Hematopoietic multipotent progenitor cell treated with erythropoietin and hydrocortisone succinate and interleukin-3 and kit ligand, for 15 days (in vitro differentiated cells): ENCODE results near the gene TRPM6.
"Not testable (repeated sequence)": the region's sequence is repeated elsewhere in the genome, so short reads cannot be mapped to it uniquely, and the experiment has no call there.

Experiments
- DNase-seq: peaks from one replicate; pipeline ENCODE4 v3.0.0-alpha.2; 2015; ENCODE audit warnings: low spot score

TRPM6 gene, protein sequence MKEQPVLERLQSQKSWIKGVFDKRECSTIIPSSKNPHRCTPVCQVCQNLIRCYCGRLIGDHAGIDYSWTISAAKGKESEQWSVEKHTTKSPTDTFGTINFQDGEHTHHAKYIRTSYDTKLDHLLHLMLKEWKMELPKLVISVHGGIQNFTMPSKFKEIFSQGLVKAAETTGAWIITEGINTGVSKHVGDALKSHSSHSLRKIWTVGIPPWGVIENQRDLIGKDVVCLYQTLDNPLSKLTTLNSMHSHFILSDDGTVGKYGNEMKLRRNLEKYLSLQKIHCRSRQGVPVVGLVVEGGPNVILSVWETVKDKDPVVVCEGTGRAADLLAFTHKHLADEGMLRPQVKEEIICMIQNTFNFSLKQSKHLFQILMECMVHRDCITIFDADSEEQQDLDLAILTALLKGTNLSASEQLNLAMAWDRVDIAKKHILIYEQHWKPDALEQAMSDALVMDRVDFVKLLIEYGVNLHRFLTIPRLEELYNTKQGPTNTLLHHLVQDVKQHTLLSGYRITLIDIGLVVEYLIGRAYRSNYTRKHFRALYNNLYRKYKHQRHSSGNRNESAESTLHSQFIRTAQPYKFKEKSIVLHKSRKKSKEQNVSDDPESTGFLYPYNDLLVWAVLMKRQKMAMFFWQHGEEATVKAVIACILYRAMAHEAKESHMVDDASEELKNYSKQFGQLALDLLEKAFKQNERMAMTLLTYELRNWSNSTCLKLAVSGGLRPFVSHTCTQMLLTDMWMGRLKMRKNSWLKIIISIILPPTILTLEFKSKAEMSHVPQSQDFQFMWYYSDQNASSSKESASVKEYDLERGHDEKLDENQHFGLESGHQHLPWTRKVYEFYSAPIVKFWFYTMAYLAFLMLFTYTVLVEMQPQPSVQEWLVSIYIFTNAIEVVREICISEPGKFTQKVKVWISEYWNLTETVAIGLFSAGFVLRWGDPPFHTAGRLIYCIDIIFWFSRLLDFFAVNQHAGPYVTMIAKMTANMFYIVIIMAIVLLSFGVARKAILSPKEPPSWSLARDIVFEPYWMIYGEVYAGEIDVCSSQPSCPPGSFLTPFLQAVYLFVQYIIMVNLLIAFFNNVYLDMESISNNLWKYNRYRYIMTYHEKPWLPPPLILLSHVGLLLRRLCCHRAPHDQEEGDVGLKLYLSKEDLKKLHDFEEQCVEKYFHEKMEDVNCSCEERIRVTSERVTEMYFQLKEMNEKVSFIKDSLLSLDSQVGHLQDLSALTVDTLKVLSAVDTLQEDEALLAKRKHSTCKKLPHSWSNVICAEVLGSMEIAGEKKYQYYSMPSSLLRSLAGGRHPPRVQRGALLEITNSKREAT (N-terminal part only)

GRCh38 chr9:74887041-74887980 is at the start of gene TRPM6:
Gene TRPM6, minus strand, starts transcription at chr9:74887921. Its CDS starts 65 bp downstream, at chr9:74887856.
- DNase-seq = no peak

DNA sequence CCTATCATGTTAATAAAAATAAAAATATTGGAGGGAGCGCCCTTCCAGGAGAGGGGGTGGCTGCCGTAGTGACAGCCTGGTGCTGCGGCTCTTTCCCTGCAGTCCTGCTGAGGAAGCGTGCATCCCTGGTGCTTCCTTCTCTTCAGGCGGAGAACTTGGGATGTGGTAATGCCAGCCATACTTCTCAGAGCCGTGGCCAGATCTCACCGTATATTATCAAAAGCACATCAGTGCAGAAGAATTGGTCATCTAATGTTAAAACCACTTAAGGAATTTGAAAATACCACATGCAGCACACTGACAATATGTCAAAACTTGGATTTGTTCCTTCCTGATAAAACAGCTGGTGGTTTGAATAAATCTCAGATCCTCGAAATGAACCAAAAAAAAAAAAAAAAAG is 47.3 kb upstream of the TRPM6 start:
- DNase-seq = no peak

DNA sequence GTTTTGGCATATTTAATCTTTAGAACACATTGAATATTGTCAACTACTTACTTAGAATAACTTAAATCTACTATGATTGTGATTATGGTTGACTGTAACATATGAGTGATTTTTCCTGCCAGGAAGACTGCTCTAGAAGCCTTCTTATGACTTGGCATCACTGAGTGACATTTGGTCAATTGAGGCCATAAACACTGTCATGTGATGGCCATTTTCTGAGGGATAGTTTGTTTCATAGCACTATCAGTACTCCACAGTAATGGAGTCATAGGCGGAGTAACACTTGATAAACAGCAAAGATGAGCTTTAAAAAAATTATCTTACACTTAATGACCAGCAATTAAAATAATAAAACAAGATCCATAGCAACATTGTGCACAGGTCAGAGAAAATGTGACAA is 34.0 kb upstream of the TRPM6 start:
- peak; percentile 28 for DNase-seq

GRCh38 chr9:74920944-74921626 is 33.4 kb upstream of the TRPM6 start:
- DNase-seq = no peak

DNA sequence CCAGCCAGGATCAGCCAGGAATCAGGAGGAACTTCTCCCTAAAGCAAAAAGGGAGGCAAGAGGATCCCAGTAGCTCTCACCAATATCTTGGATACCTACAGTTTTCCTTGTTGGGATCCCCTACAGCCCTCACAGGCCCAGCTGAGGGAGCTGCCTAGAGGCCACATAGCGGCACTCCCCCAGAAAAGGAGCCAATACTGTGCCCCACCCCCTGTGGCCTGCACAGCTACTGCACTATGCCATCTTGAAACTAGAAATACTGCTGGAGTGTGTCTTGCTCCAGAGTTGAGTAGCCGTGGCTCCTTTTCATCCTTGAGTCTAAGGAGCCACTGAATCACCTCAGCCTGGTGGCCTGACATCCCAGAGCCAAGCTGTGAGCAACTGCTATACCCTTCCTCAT is 22.3 kb upstream of the TRPM6 start:
- DNase-seq = no peak

- no peak for DNase-seq
Measured at GRCh38 chr9:74908665-74909064, 20.9 kb upstream of the TRPM6 start.

GRCh38 chr9:74907085-74907484 is 19.4 kb upstream of the TRPM6 start:
- DNase-seq = no peak

- DNase-seq = no peak
Measured at GRCh38 chr9:74901001-74901400, 13.3 kb upstream of the TRPM6 start.

GRCh38 chr9:74888449-74888848 is 728 bp upstream of the TRPM6 start:
- not testable (repeated sequence) for DNase-seq

GRCh38 chr9:74887981-74888370 is 255 bp upstream of the TRPM6 start:
- no peak for DNase-seq

GRCh38 chr9:74876382-74876949 is 11.3 kb downstream of the TRPM6 start:
- DNase-seq = no peak

DNA sequence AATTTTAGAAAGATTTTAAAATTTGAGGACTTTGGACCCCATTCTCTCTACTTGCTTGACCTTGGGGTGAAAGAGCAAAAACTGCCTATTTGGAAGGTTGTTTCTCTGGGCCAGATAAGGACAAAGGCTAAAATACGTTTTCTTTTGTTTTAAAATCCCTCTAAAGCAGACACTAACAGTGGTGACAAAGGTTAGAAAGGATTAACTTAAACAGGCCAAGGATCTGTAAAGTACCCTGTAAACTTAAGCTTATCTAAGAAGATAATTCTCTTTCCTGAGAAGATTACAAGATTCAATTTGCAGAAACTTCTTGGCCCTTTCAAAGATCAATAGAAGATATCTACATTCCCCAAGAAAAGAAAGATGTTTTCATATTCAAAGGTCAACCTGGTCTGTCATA is 12.1 kb downstream of the TRPM6 start:
- no peak for DNase-seq

GRCh38 chr9:74874220-74874619 is 13.5 kb downstream of the TRPM6 start:
- DNase-seq = no peak

GRCh38 chr9:74872619-74873233 is 15.0 kb downstream of the TRPM6 start:
- no peak for DNase-seq

GRCh38 chr9:74867483-74867882 is 20.2 kb downstream of the TRPM6 start:
- no peak for DNase-seq

GRCh38 chr9:74865177-74865576 is 22.5 kb downstream of the TRPM6 start:
- DNase-seq = no peak

- no peak for DNase-seq
Measured at GRCh38 chr9:74861773-74862474, 25.8 kb downstream of the TRPM6 start.

DNA sequence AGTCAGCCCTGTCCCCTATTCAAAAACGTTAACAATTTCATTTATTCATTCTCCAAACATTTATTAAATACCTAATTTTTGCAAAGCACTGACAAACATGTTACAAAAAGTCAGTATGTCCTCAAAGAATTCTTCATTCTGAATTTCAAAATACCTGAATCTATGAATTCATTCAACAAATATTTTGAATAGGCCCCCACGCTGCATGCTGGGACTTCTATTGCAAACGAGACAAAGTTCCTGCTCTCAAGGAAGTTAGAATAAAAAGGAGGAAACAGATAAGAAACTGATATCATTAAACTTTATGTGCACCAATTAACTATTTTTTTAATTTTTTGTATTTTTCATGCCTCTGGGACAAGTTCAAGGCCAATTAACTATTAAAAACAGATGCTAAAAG is 26.6 kb downstream of the TRPM6 start:
- DNase-seq = no peak

GRCh38 chr9:74860247-74860646 is 27.5 kb downstream of the TRPM6 start:
- DNase-seq = not testable (repeated sequence)
